ENCODE results near the gene SLC25A23.

The SLC25A23 gene

GRCh38 chr19:6425732-6426620 lies 33.6 kb downstream of the SLC25A23 start:
- no peak for FAIRE-seq
- DNase-seq (ENCODE audit: insufficient read length, low spot score): no peak

GRCh38 chr19:6424939-6425731 lies 34.5 kb downstream of the SLC25A23 start:
- DNase-seq (ENCODE audit: insufficient read length, low spot score): peak; percentile 96
- FAIRE-seq: peak; percentile 100

- no peak for FAIRE-seq
- peak; percentile 100 for DNase-seq (ENCODE audit: insufficient read length, low spot score)
These were observed 35.2 kb downstream of the SLC25A23 start, which contains the start of gene KHSRP for GRCh38 chr19:6424195-6424938. KHSRP (minus strand) TSS chr19:6424811; CDS start chr19:6424701, 110 bp downstream.

GRCh38 chr19:6423499-6424194 lies 35.9 kb downstream of the SLC25A23 start:
- DNase-seq (ENCODE audit: insufficient read length, low spot score): peak; percentile 61
- peak; percentile 95 for FAIRE-seq

- DNase-seq (ENCODE audit: insufficient read length, low spot score): no peak
- no peak for FAIRE-seq
These were observed 38.2 kb downstream of the SLC25A23 start for GRCh38 chr19:6421075-6422014.

GRCh38 chr19:6418562-6418932 lies 41.0 kb downstream of the SLC25A23 start:
- DNase-seq (ENCODE audit: insufficient read length, low spot score): no peak
- FAIRE-seq: no peak

- no peak for DNase-seq (ENCODE audit: insufficient read length, low spot score)
- FAIRE-seq: no peak
These were observed 41.7 kb downstream of the SLC25A23 start for GRCh38 chr19:6417713-6418561.

- FAIRE-seq (no peak), DNase-seq (ENCODE audit: insufficient read length, low spot score) (no peak)
These were observed 42.8 kb downstream of the SLC25A23 start for GRCh38 chr19:6416658-6417405.

- DNase-seq (ENCODE audit: insufficient read length, low spot score) (no peak), FAIRE-seq (no peak)
These were observed 43.9 kb downstream of the SLC25A23 start for GRCh38 chr19:6415591-6416190.

GRCh38 chr19:6414793-6415590 lies 44.6 kb downstream of the SLC25A23 start:
- no peak for FAIRE-seq
- DNase-seq (ENCODE audit: insufficient read length, low spot score): no peak

- DNase-seq (ENCODE audit: insufficient read length, low spot score) (no peak), FAIRE-seq (no peak)
These were observed 45.6 kb downstream of the SLC25A23 start for GRCh38 chr19:6413721-6414643.

- FAIRE-seq (no peak), DNase-seq (ENCODE audit: insufficient read length, low spot score) (no peak)
These were observed 46.3 kb downstream of the SLC25A23 start for GRCh38 chr19:6413291-6413690.

- FAIRE-seq: no peak
These were observed 47.0 kb downstream of the SLC25A23 start for GRCh38 chr19:6412447-6413091.

GRCh38 chr19:6412061-6412446 lies 47.5 kb downstream of the SLC25A23 start:
- FAIRE-seq (no peak), DNase-seq (ENCODE audit: insufficient read length, low spot score) (no peak)

More at GRCh38 chr19:6412447-6413091, 47.0 kb downstream of the SLC25A23 start:
- peak; percentile 73 for DNase-seq (ENCODE audit: insufficient read length, low spot score)

GRCh38 chr19:6409346-6409745 lies 50.2 kb downstream of the SLC25A23 start:
- FAIRE-seq: no peak
- no peak for DNase-seq (ENCODE audit: insufficient read length, low spot score)

Data from GM19239 (cell line).